NB4 (cell line): ENCODE results near the gene CSTF3.
"Not testable (repeated sequence)": the region's sequence is repeated elsewhere in the genome, so short reads cannot be mapped to it uniquely, and the experiment has no call there.

ENCODE experiments used
- DNase-seq: peaks from one replicate; pipeline ENCODE4 v3.0.0; 2010; ENCODE audit warnings: low read depth
- H3K4me3 ChIP-seq: one replicate; pipeline ENCODE4 v1.5.1; 2011; ENCODE audit warnings: mild to moderate bottlenecking, low read depth, low read length, moderate library complexity
- MYC ChIP-seq: IDR thresholded peaks from 2 replicates; pipeline ENCODE4 v1.6.1; 2011; ENCODE audit warnings: low read depth, low read length
- POLR2A ChIP-seq: IDR thresholded peaks from 2 replicates; pipeline ENCODE4 v1.6.1; 2011; ENCODE audit warnings: mild to moderate bottlenecking; ENCODE audit not compliant: insufficient read length; ENCODE audit errors: extremely low read depth
- TF ChIP-seq, protein P1 (sequence below): IDR thresholded peaks from one replicate; pipeline ENCODE4 v1.5.1; 2012; ENCODE audit warnings: low read depth, low read length
- TF ChIP-seq, protein P2 (sequence below): IDR thresholded peaks from 2 replicates; pipeline ENCODE4 v1.6.1; 2011; ENCODE audit warnings: low read depth, low read length

Gene CSTF3

DNA sequence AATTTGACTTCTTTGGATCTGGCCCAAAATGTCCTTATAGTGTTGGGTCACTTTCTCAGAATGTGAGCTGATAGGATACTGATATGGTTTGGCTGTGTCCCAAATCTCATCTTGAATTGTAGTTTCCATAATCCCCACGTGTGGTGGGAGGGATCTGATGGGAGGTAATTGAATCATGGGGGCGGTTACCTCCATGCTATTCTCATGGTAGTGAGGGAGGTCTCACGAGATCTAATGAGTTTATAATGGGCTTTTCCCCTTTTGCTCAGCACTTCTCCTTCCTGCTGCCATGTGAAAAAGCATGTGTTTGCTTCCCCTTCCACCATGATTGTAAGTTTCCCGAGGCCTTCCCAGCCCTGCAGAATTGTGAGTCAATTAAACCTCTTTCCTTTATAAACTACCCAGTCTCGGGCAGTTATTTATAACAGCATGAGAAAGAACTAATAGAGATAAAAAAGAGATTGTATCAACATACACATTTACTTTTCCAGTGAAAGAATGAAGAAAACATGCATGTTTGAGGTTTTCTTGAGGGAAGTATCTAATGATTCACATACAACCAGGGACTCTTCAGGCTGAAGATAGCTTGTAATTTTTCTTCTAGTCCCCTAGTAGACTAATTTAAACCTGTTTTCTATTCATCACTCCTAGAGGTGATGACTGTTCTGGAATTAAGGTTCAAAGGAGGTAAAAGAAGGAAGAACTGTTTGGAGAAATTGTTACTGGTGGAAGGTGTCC lies 17.3 kb upstream of the CSTF3 start:
- no peak overlapping the region for H3K4me3 ChIP-seq
- TF ChIP-seq, protein P1, sequence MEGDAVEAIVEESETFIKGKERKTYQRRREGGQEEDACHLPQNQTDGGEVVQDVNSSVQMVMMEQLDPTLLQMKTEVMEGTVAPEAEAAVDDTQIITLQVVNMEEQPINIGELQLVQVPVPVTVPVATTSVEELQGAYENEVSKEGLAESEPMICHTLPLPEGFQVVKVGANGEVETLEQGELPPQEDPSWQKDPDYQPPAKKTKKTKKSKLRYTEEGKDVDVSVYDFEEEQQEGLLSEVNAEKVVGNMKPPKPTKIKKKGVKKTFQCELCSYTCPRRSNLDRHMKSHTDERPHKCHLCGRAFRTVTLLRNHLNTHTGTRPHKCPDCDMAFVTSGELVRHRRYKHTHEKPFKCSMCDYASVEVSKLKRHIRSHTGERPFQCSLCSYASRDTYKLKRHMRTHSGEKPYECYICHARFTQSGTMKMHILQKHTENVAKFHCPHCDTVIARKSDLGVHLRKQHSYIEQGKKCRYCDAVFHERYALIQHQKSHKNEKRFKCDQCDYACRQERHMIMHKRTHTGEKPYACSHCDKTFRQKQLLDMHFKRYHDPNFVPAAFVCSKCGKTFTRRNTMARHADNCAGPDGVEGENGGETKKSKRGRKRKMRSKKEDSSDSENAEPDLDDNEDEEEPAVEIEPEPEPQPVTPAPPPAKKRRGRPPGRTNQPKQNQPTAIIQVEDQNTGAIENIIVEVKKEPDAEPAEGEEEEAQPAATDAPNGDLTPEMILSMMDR, result no peak
- no peak for TF ChIP-seq POLR2A
- no peak for TF ChIP-seq MYC
- TF ChIP-seq, protein P2, sequence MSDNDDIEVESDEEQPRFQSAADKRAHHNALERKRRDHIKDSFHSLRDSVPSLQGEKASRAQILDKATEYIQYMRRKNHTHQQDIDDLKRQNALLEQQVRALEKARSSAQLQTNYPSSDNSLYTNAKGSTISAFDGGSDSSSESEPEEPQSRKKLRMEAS, result no peak
- no peak for DNase-seq

DNA sequence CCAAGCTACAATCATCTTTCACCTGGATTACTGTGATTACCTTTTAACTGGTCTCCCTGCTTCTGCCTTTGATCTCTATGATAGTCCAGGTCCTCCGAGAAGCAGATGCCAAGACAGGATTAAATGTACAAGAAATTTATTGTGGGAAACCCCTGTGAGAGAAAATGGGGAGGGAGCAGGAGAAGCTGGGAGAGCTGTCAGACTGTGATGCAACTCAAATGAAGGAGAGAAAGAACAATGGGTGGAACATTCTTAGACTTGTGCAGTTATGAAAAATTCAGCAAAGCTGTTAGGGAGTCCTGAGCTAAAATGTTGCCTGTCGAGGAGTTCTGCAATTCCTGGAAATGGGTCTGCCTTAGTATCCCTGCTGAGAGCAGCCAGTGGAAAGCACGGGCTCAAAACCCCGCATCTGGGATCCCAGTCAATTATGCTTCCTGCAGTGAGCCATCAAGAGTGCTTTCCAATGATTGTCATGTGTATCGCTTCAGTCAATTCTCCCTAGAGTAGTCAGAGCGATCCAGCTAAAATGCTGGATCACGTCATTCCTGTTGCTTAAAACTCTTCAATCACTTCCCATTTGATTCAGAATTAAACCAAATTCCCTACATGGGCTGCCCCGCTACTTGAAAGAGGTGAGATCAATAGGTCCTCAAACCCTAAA lies 16.5 kb upstream of the CSTF3 start:
- no peak for DNase-seq
- no peak overlapping the region for H3K4me3 ChIP-seq
- no peak for TF ChIP-seq MYC

DNA sequence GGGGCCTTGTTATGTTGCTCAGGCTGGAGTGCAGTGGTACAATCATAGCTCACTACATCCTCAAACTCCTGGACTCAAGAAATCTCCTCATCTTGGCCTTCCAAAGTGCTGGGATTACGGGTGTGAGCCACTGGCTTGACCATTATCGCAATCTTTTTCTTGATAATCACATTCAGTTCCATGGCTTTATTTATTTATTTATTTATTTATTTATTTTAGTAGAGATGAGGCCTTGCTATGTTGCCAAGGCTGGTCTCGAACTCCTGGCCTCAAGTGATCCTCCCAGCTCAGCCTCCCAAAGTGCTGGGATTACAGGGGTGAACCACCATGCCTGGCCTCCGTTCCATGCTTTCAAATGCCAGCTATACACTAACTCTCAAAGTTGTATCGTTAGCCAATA lies 15.5 kb upstream of the CSTF3 start:
- not testable (repeated sequence) for DNase-seq

DNA sequence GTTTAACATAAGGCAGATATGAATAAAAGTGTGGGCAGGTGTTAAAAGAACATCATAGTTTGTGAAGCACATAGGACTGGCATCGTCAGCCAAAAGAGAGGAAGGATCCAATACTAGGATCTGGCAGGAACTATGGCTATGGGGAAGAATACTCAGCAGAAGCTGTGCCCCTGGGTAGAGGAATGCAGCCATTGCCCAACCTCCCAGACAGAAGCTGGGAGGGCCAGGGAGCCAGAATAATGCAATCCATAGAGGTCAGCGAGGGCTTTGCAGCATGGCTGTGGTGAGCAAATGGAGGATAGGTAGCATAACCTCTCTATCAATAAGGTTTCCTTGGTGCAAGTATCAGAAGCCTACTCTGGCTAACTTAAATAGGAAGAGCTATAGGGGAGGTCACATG lies 11.7 kb upstream of the CSTF3 start:
- DNase-seq, result no peak
- no peak overlapping the region for H3K4me3 ChIP-seq
- TF ChIP-seq, protein P2, result no peak
- TF ChIP-seq MYC, result no peak
- TF ChIP-seq POLR2A, result no peak
- TF ChIP-seq, protein P1, result no peak

More for the DNA sequence above, 15.5 kb upstream of the CSTF3 start:
- H3K4me3 ChIP-seq, result not testable (repeated sequence)

DNA sequence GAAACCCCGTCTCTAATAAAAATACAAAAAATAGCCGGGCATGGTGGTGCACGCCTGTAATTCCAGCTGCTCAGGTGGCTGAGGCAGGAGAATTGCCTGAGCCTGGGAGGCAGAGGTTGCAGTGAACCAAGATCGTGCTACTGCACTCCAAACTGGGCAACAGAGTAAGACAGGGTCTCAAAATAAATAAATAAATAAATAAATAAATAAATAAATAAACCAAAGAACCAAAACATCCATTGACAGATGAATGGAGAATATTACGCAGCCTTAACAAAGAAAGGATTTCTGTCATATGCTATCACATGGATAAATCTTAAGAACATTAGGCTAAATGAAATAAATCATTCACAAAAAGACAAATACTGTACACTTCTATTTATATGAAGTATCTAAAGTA lies 11.1 kb upstream of the CSTF3 start:
- no peak overlapping the region for H3K4me3 ChIP-seq
- TF ChIP-seq POLR2A, result no peak
- no peak for TF ChIP-seq MYC
- TF ChIP-seq, protein P2, result no peak
- TF ChIP-seq, protein P1, result no peak
- no peak for DNase-seq

DNA sequence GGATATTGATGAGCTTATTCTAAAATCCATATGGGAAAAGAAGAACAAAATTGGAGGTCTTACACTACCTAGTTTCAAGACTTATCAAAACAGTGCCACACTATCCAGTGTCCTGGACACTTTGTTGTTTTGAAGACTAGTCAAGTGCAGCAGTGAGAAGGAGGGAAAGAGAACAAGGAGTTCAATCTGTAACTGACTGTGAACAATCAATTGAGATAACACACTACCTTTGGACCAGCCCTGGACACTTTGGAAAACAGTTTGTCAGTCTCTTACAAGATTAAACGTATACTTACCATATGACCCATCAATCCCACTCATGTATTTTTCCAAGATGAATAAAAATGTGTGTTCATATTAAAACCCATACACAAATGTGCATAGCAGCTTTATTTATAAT lies 10.0 kb upstream of the CSTF3 start:
- TF ChIP-seq POLR2A (no peak), MYC (no peak)
- TF ChIP-seq, protein P2, result no peak
- TF ChIP-seq, protein P1, result no peak
- no peak overlapping the region for H3K4me3 ChIP-seq
- no peak for DNase-seq

DNA sequence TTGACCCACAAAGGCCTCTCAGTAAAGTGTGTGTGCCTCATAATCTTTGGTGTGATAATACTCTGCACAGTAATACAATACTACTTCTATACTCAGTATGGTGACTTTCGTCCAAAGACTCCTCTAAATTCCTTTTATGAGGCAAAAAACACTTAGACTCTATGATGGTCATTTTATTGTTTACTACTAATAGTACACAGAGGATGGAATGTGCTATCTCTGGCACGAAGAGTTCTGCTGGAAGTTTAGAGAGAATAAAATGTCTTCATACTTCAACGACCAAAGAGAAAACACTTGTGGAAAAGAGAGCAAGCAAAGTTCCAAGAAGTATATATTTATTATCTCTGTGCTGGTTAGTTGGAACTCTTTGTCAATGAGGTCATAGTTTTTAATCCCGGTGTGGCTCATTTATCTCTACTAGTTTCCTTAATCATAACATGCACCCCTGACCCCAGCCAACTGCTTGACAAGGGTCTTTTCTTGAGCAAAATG lies 7.5 kb upstream of the CSTF3 start:
- H3K4me3 ChIP-seq, result no peak overlapping the region
- no peak for DNase-seq
- TF ChIP-seq, protein P1, result no peak
- TF ChIP-seq POLR2A (no peak), MYC (no peak)
- TF ChIP-seq, protein P2, result no peak
